Endothelial cell of umbilical vein (primary cell): ENCODE results near the gene IL9R. TPM values are rescaled to one million over a fixed set of nuclear protein-coding genes. Genes with fewer than 3 reads are reported as not detected.

Experiments
- BruUV-seq: library from RNA; stranded (reverse); fragments of 400-500 nt; replicated peaks from 2 replicates; lab custom pipeline; 2021; lab: Mats Ljungman, UMichigan
- CTCF ChIA-PET: fragments of 300-600, 350-600 bp; sonication (Branson Sonifier 250); formaldehyde crosslinking; loops from one replicate; lab custom pipeline; 2021; ENCODE audit warnings: antibody characterized with exemption, inconsistent platforms; lab: Charles Lee
- POLR2A ChIA-PET: fragments of 300-600, 350-600 bp; sonication (Branson Sonifier 250); formaldehyde crosslinking; loops from one replicate; lab custom pipeline; 2021; ENCODE audit warnings: antibody characterized with exemption, inconsistent platforms; lab: Charles Lee
- DNase-seq: peaks from one replicate; pipeline ENCODE4 v3.0.0-alpha.2; 2011; ENCODE audit warnings: low read depth, low spot score
- FAIRE-seq: peaks from 2 replicates; lab custom pipeline; 2011; peaks lifted over from hg19 to GRCh38; lab: Jason Lieb, UNC
- H2AFZ ChIP-seq: 2 replicates; pipeline ENCODE4 v1.6.0; 2012; ENCODE audit warnings: low read depth, low read length, control low read depth, inconsistent platforms
- H3K27ac ChIP-seq: 2 replicates; pipeline ENCODE4 v1.5.1; 2011; ENCODE audit warnings: low read depth, mild to moderate bottlenecking, control low read depth, low read length, moderate library complexity; ENCODE audit not compliant: insufficient read depth
- H3K27me3 ChIP-seq, 2 experiments: 2 replicates each; pipeline versions ENCODE4 v1.6.0 to v1.6.1; 2011; ENCODE audit warnings: low read length in 2 of 2, mixed read lengths in 1 of 2; ENCODE audit not compliant: control insufficient read depth in 2 of 2, insufficient read depth in 2 of 2
- H3K36me3 ChIP-seq, 2 experiments: 2 replicates in 1 of 2; 3 replicates in 1 of 2; pipeline ENCODE4 v1.5.1; 2011; ENCODE audit warnings: low read length in 2 of 2, mild to moderate bottlenecking in 1 of 2, moderate library complexity in 1 of 2; ENCODE audit not compliant: control insufficient read depth in 2 of 2, insufficient read depth in 2 of 2; ENCODE audit errors: extremely low read depth in 1 of 2
- H3K4me1 ChIP-seq: 3 replicates; pipeline ENCODE4 v1.5.1; 2011; ENCODE audit warnings: mild to moderate bottlenecking, low read length; ENCODE audit not compliant: control insufficient read depth, insufficient read depth; ENCODE audit errors: extremely low read depth
- H3K4me2 ChIP-seq: 2 replicates; pipeline ENCODE4 v1.6.1; 2011; ENCODE audit warnings: low read length, control low read depth, mixed read lengths; ENCODE audit not compliant: insufficient read depth
- H3K4me3 ChIP-seq, 3 experiments: fragments of 200-600 bp in 1 of 3; sonication (generic), shearing (Covaris generic) in 1 of 3; replicated peaks in 1 of 3; 2 replicates each; pipeline ENCODE4 v1.5.1; 2011 to 2016; ENCODE audit warnings: control low read depth in 3 of 3, low read length in 3 of 3, mild to moderate bottlenecking in 2 of 3, inconsistent platforms in 1 of 3, low read depth in 1 of 3, moderate library complexity in 1 of 3; ENCODE audit not compliant: insufficient read depth in 1 of 3
- H3K79me2 ChIP-seq: 2 replicates; pipeline ENCODE4 v1.6.0; 2012; ENCODE audit warnings: low read length, inconsistent platforms; ENCODE audit not compliant: control insufficient read depth, insufficient read depth
- H3K9ac ChIP-seq: replicated peaks from 2 replicates; pipeline ENCODE3; 2011; ENCODE audit warnings: low read length, control low read depth; ENCODE audit not compliant: insufficient read depth; ENCODE audit errors: extremely low read depth
- H3K9me1 ChIP-seq: replicated peaks from 3 replicates; pipeline ENCODE4 v1.6.0; 2011; ENCODE audit warnings: mild to moderate bottlenecking, low read length; ENCODE audit not compliant: control insufficient read depth, insufficient read depth; ENCODE audit errors: extremely low read depth
- H3K9me3 ChIP-seq: replicated peaks from 2 replicates; pipeline ENCODE4 v1.5.1; 2012; ENCODE audit warnings: low read length, inconsistent platforms; ENCODE audit not compliant: control insufficient read depth, insufficient read depth
- H4K20me1 ChIP-seq: replicated peaks from 2 replicates; pipeline ENCODE3; 2011; ENCODE audit warnings: mild to moderate bottlenecking, low read length; ENCODE audit not compliant: control insufficient read depth, insufficient read depth; ENCODE audit errors: extremely low read depth
- CTCF ChIP-seq, 2 donors: IDR thresholded peaks; 1 replicate in 1 of 2; 2 replicates in 1 of 2; pipeline ENCODE4 v1.5.1; 2011; ENCODE audit warnings: low read length in 2 of 2, mild to moderate bottlenecking in 2 of 2, moderate library complexity in 2 of 2, control low read depth in 1 of 2, inconsistent platforms in 1 of 2, low read depth in 1 of 2; ENCODE audit not compliant: insufficient read depth in 1 of 2; ENCODE audit errors: extremely low read depth in 1 of 2
- EZH2 ChIP-seq: IDR thresholded peaks from 2 replicates; pipeline ENCODE4 v1.6.1; 2012; ENCODE audit warnings: borderline replicate concordance, low read depth, mild to moderate bottlenecking, moderate library complexity, low read length, inconsistent platforms; ENCODE audit not compliant: severe bottlenecking
- FOS ChIP-seq: IDR thresholded peaks from 2 replicates; pipeline ENCODE4 v1.6.1; 2011; ENCODE audit warnings: mild to moderate bottlenecking, low read length, moderate library complexity, borderline replicate concordance; ENCODE audit not compliant: insufficient read depth
- GATA2 ChIP-seq: IDR thresholded peaks from 2 replicates; pipeline ENCODE4 v1.7.0; 2011; ENCODE audit warnings: low read depth, mild to moderate bottlenecking, moderate library complexity, mixed read lengths, low read length; ENCODE audit not compliant: insufficient read length, insufficient read depth
- JUN ChIP-seq: IDR thresholded peaks from 2 replicates; pipeline ENCODE4 v1.6.1; 2011; ENCODE audit warnings: borderline replicate concordance, low read depth; ENCODE audit not compliant: insufficient read length, insufficient read depth
- MAX ChIP-seq: IDR thresholded peaks from 2 replicates; pipeline ENCODE4 v1.6.1; 2011; ENCODE audit not compliant: insufficient read depth, insufficient read length
- MYC ChIP-seq: IDR thresholded peaks from one replicate; pipeline ENCODE4 v1.6.1; 2011; ENCODE audit warnings: mild to moderate bottlenecking, low read depth, low read length
- POLR2A ChIP-seq: IDR thresholded peaks from 2 replicates; pipeline ENCODE4 v1.6.1; 2012; ENCODE audit warnings: low read depth, mild to moderate bottlenecking, control low read depth, low read length
- POLR2AphosphoS5 ChIP-seq: IDR thresholded peaks from 2 replicates; pipeline ENCODE4 v1.6.1; 2012; ENCODE audit warnings: low read depth, mild to moderate bottlenecking, control low read depth, low read length, moderate library complexity; ENCODE audit not compliant: insufficient read depth
- dilution Hi-C: fragments of 300-500 bp; cut with MboI; formaldehyde crosslinking; loops from one replicate; pipeline ENCODE4 v1.15.0; 2019; ENCODE audit warnings: low sequenced_read_pairs; ENCODE audit not compliant: extremely low pct_ligation_motif_present
- intact Hi-C: fragments of 100-400 bp; cut with micrococcal nuclease; formaldehyde crosslinking; loops from one replicate; pipeline ENCODE4 v1.10.0; 2022
- polyA plus RNA-seq, 4 experiments: library from polyadenylated mRNA; depleted of rRNA in 3 of 4; stranded (reverse) in 3 of 4; unstranded in 1 of 4; fragments of >200 nt; gene quantifications; 2 replicates each; pipeline versions ENCODE4 v1.2.1 to v1.2.3, GENCODE V29; 2011 to 2012; ENCODE audit warnings: missing spikeins in 1 of 4
- total RNA-seq: library from RNA; stranded (reverse); gene quantifications from 2 replicates; pipeline ENCODE4 v1.2.3, GENCODE V29; 2021

IL9R gene
- total and polyA plus RNA-seq, 2 donors (not counting 3 experiments of a cell fraction or from before 2014, with no cell fraction given): not detected

DNA sequence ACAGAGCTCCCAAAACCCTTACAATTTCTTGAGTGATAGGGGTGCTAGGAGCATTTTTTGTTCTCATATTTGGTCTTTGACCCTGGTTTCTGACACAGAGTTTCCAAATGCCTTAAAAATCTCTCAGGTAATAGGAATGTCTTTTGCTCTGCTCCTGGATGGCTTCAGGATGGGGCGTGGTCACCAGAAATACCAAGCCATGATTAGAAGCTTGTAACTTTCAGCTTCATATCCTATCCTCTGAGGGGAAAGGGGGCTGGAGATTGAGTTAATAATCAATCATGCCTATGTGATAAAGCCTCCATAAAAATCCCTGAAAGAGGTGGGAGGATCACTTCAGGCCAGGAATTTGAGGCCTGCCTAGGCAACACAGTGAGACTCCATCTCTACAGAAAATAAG is 34.6 kb upstream of the IL9R start:
- POLR2A ChIA-PET: no interaction called here
- CTCF ChIA-PET: no interaction called here
- FAIRE-seq: no peak

More for the DNA sequence above, 34.6 kb upstream of the IL9R start:
- Histone ChIP-seq H3K79me2 (no peaks in the 10 kb centered on the region), H3K9ac (no peak overlapping the region), H3K36me3 (no peaks in the 10 kb centered on the region), H3K4me2 (no peak overlapping the region), H3K9me1 (no peaks in the 10 kb centered on the region), H3K27me3 (no peaks in the 10 kb centered on the region), H3K4me1 (no peaks in the 10 kb centered on the region), H2AFZ (no peak overlapping the region), H4K20me1 (no peaks in the 10 kb centered on the region), H3K4me3 (no peak overlapping the region), H3K9me3 (no peaks in the 10 kb centered on the region), H3K27ac (no peak overlapping the region)
- TF ChIP-seq JUN: no peak
- TF ChIP-seq EZH2: no peak
- TF ChIP-seq POLR2AphosphoS5: no peak
- TF ChIP-seq MAX: no peak
- TF ChIP-seq POLR2A: no peak
- no peak for TF ChIP-seq FOS
- no peak for TF ChIP-seq CTCF (IDR thresholded peaks at IDR 0.05; ENCODE audit: extremely low read depth in 1 of 2, insufficient read depth in 1 of 2, low read depth in 1 of 2, low read length in 2 of 2)
- TF ChIP-seq MYC: no peak
- no peak for TF ChIP-seq GATA2
- intact Hi-C loops (no loop called here), dilution Hi-C loops (no loop called here)
- no peak for DNase-seq
- BruUV-seq: no TSS peak
